ENCODE results near the gene TRAF2. TPM values are rescaled to one million over a fixed set of nuclear protein-coding genes. Genes with fewer than 3 reads are reported as not detected.
A peak's percentile ranks its signal among the peaks of the same experiment; 100 is the strongest.

Gene TRAF2
- total and polyA plus RNA-seq, 2 of the 13 experiments (the other 11 are each of a cell fraction or from before 2014, with no cell fraction given): 12.4 to 13.6 TPM

DNA sequence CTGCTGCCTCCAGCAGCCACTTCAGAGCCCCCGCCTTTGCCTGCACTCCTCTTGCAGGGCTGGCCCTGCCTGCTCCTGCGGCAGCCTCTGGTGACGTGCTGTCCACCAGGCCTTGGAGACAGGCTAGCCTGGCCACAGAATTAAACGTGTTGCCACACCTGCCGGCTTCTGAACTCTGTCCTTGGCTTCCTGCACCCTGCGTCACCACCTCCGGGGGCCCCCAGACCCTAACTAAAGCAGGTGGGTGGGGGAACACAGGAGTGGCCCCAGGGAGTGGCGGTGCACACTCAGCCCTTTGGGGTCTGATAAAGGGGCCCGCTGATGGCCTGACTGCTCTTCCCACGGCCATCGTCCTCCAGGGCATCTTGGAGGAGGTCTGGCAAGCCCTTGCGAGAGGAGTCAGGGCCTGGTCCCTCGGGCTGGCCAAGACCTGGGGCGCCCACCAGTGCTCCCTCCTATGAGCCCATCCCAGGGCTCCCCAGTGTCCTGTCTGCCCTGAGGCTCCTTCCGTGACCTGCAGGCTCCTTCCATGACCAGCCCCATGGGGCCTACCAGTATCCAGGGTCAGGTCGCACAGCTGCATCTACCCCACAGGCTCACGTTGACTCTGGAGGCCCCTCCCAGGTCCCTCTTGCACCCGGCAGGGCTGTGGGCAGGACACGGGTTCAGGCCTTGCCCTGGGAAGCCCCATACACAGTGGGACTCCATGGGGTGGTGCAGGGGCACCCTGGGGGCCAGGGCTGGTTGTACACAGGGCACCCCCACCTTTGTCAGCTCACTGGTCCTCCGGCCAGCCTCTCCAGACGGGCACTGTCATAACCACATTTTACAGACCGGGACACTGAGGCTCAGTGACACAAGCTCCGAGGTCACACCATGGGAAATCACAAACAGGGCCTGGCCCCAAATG is 35.2 kb upstream of the TRAF2 start (continued):
- TF ChIP-seq ZNF225 (CRISPR knock-in tag; IDR thresholded peaks at IDR 0.05): no peak
- TF ChIP-seq POLR2AphosphoS5 (IDR thresholded peaks at IDR 0.05; ENCODE audit: low read depth, low read length): peak; percentile 46; the same call in 1 of the 2 replicates
- peak; percentile 31 for TF ChIP-seq SRSF1 (optimal IDR thresholded peaks at IDR 0.05; ENCODE audit: low read depth, low read length)
- 0 out of 2 replicates have a peak, but pooled peaks have one; percentile 36 for TF ChIP-seq ZNF598 (CRISPR knock-in tag; IDR thresholded peaks at IDR 0.05; ENCODE audit: borderline replicate concordance)

DNA sequence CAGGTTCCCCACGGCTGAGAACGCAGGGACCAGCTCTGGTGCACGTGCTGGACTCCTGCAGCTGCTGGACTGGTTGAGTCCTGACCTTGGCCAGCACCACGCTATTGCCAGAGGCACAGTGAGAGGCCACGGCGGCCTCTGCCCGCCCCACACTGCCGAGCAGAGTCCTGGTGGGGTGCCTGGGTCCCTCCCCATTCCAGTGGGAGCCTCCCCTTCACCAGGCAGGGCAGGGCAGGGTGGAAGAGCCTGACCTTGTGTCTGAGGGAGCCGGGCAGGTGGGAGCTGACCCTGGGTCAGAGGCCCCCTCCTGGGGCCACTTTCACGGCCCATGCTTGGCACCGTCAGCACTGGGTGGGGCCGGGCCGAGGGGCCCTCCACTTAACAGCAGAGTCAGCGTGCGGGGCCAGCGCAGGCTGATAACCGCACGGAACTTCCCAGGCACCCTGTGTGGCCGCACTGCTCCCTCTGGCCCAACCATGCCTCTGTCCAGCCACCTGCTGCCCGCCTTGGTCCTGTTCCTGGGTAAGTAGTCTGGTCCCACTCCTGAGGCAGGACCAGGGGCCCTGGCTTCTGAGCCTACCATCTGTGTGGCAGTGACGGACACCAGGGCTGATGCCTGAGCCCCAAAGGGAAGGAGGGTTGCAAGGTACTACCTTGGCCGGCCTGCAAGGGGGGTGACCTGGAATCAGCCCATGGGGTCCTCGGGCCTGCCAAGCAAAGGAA is 34.2 kb upstream of the TRAF2 start, which contains the start of gene MAMDC4:
TSS of gene MAMDC4 (plus strand) at position 406 of the 723 bp plus-strand sequence. CDS start at position 477, 71 bp downstream.
- H3K36me3 ChIP-seq (replicated peaks in 1 of 2; ENCODE audit: control insufficient read depth in 1 of 2, insufficient read depth in 2 of 2, low read length in 2 of 2): peaks cover 11 to 20% of the 10 kb centered on the region in 2 experiments
- ChIA-PET CTCF (ENCODE audit: low intra/inter-chr PET ratio, low total read pairs) (no interaction called here), POLR2A (interaction anchor here (0.7 to 1.0 kb wide), 3 partner anchors 8 to 14 kb away, joined by 4 to 5 read pairs (median 4); partner anchors contain the start of gene EDF1)
- FAIRE-seq (no peak), DNase-seq (ENCODE audit: low spot score) (no peak), ATAC-seq (no peak)
- no peak within 1 kb of the TSS for H3K9ac ChIP-seq (ENCODE audit: insufficient read depth, low read depth, low read length)
- peaks cover 9% of the 10 kb centered on the region; the same call in 1 of the 2 replicates for H4K20me1 ChIP-seq (ENCODE audit: insufficient read depth, low read length)
- H3K79me2 ChIP-seq (ENCODE audit: insufficient read depth, low read length): peaks cover 17% of the 10 kb centered on the region
- no peak within 1 kb of the TSS; a peak in 1 of 6 replicates for H3K4me3 ChIP-seq (replicated peaks in 1 of 3; ENCODE audit: insufficient read depth in 1 of 3, low read depth in 2 of 3, low read length in 3 of 3)
- peaks cover 35% of the 10 kb centered on the region for H3K4me1 ChIP-seq (ENCODE audit: insufficient read depth, low read length)
- H3K9me3 ChIP-seq (ENCODE audit: low read length): no peaks in the 10 kb centered on the region
- in situ Hi-C loops (cut with HindIII; ENCODE audit: extremely low pct_ligation_motif_present, low pct_unique_long_range_greater_than_20kb): no loop called here
- no TSS peak for BruUV-seq (replicated peaks)
- H3K4me2 ChIP-seq (ENCODE audit: low read depth, low read length): no peak within 1 kb of the TSS
- H2AFZ ChIP-seq (ENCODE audit: low read length): no peak within 1 kb of the TSS
- H3K27ac ChIP-seq (ENCODE audit: extremely low read length, insufficient read depth, low read length): peak within 1 kb of the TSS; percentile 31
- intact Hi-C loops (cut with micrococcal nuclease; ENCODE audit: unreplicated experiment): no loop called here
- WGBS (ENCODE audit: low lambda C conversion rate): 84% methylated on average over 5 of the region's 23 CpGs
- no peaks in the 10 kb centered on the region; a peak in 1 of 5 replicates for H3K27me3 ChIP-seq (ENCODE audit: control insufficient read depth in 1 of 2, insufficient read depth in 2 of 2, low read length in 2 of 2)
- no peak for TF ChIP-seq RNF2 (conservative IDR thresholded peaks at IDR 0.05; ENCODE audit: low read depth)
- TF ChIP-seq HOXA7 (CRISPR knock-in tag; IDR thresholded peaks at IDR 0.05): no peak
- TF ChIP-seq, protein P1, sequence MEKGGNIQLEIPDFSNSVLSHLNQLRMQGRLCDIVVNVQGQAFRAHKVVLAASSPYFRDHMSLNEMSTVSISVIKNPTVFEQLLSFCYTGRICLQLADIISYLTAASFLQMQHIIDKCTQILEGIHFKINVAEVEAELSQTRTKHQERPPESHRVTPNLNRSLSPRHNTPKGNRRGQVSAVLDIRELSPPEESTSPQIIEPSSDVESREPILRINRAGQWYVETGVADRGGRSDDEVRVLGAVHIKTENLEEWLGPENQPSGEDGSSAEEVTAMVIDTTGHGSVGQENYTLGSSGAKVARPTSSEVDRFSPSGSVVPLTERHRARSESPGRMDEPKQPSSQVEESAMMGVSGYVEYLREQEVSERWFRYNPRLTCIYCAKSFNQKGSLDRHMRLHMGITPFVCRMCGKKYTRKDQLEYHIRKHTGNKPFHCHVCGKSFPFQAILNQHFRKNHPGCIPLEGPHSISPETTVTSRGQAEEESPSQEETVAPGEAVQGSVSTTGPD (CRISPR knock-in tag; IDR thresholded peaks at IDR 0.05): peak; percentile 38; the same call in 1 of the 2 replicates
- TF ChIP-seq ZNF629 (CRISPR knock-in tag; conservative IDR thresholded peaks at IDR 0.05): no peak
- TF ChIP-seq REXO4 (CRISPR knock-in tag; IDR thresholded peaks at IDR 0.05; ENCODE audit: borderline replicate concordance): no peak
- TF ChIP-seq, protein P2, sequence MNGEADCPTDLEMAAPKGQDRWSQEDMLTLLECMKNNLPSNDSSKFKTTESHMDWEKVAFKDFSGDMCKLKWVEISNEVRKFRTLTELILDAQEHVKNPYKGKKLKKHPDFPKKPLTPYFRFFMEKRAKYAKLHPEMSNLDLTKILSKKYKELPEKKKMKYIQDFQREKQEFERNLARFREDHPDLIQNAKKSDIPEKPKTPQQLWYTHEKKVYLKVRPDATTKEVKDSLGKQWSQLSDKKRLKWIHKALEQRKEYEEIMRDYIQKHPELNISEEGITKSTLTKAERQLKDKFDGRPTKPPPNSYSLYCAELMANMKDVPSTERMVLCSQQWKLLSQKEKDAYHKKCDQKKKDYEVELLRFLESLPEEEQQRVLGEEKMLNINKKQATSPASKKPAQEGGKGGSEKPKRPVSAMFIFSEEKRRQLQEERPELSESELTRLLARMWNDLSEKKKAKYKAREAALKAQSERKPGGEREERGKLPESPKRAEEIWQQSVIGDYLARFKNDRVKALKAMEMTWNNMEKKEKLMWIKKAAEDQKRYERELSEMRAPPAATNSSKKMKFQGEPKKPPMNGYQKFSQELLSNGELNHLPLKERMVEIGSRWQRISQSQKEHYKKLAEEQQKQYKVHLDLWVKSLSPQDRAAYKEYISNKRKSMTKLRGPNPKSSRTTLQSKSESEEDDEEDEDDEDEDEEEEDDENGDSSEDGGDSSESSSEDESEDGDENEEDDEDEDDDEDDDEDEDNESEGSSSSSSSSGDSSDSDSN (CRISPR knock-in tag; IDR thresholded peaks at IDR 0.05): peak; percentile 12; the same call in 1 of the 2 replicates
- TF ChIP-seq, protein P3, sequence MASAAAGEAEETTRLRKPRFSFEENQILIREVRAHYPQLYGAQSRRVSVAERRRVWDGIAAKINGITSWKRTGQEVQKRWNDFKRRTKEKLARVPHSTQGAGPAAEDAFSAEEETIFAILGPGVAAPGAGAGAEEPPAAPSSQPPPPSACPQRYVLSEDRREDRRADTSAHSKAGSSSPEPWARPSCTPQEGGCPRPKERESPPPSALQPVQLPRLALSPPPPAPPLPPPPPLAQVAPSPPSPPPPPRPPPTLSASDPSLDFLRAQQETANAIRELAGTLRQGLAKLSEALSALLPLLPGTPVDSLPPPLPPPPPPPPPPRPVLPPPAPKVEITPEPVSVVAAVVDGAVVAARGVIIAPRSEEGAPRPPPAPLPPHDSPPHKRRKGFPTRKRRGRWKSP (CRISPR knock-in tag; IDR thresholded peaks at IDR 0.05): 0 out of 2 replicates have a peak, but pooled peaks have one; percentile 20
- peak; percentile 69 for TF ChIP-seq AKAP8 (CRISPR knock-in tag; IDR thresholded peaks at IDR 0.05)
